ENCODE measurements around the gene LNX1. TPM values are rescaled to one million over a fixed set of nuclear protein-coding genes. Genes with fewer than 3 reads are reported as not detected.

Gene LNX1
- total and polyA plus RNA-seq, 2 of the 8 experiments (the other 6 are each of a cell fraction or from before 2014, with no cell fraction given) = 2.7 to 3.8 TPM

DNA sequence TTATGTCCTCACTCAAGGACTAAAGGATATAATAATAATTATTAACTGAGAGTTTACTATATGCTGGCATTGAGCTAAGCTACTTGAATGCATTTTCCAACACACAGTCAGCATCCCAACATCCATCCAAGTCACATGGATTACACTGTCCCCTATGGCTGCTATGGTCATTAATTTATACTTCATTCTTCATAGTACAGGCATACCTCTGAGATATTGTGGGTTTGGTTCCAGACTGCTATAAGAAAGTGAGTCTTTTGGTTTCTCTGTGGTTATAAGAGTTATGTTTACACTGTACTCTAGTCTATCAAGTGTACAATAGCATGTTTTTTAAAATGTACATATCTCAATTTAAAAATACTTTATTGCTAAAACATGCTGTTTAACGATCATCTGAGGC lies 89.2 kb downstream of the LNX1 start (continued):
- TF ChIP-seq, protein P1, sequence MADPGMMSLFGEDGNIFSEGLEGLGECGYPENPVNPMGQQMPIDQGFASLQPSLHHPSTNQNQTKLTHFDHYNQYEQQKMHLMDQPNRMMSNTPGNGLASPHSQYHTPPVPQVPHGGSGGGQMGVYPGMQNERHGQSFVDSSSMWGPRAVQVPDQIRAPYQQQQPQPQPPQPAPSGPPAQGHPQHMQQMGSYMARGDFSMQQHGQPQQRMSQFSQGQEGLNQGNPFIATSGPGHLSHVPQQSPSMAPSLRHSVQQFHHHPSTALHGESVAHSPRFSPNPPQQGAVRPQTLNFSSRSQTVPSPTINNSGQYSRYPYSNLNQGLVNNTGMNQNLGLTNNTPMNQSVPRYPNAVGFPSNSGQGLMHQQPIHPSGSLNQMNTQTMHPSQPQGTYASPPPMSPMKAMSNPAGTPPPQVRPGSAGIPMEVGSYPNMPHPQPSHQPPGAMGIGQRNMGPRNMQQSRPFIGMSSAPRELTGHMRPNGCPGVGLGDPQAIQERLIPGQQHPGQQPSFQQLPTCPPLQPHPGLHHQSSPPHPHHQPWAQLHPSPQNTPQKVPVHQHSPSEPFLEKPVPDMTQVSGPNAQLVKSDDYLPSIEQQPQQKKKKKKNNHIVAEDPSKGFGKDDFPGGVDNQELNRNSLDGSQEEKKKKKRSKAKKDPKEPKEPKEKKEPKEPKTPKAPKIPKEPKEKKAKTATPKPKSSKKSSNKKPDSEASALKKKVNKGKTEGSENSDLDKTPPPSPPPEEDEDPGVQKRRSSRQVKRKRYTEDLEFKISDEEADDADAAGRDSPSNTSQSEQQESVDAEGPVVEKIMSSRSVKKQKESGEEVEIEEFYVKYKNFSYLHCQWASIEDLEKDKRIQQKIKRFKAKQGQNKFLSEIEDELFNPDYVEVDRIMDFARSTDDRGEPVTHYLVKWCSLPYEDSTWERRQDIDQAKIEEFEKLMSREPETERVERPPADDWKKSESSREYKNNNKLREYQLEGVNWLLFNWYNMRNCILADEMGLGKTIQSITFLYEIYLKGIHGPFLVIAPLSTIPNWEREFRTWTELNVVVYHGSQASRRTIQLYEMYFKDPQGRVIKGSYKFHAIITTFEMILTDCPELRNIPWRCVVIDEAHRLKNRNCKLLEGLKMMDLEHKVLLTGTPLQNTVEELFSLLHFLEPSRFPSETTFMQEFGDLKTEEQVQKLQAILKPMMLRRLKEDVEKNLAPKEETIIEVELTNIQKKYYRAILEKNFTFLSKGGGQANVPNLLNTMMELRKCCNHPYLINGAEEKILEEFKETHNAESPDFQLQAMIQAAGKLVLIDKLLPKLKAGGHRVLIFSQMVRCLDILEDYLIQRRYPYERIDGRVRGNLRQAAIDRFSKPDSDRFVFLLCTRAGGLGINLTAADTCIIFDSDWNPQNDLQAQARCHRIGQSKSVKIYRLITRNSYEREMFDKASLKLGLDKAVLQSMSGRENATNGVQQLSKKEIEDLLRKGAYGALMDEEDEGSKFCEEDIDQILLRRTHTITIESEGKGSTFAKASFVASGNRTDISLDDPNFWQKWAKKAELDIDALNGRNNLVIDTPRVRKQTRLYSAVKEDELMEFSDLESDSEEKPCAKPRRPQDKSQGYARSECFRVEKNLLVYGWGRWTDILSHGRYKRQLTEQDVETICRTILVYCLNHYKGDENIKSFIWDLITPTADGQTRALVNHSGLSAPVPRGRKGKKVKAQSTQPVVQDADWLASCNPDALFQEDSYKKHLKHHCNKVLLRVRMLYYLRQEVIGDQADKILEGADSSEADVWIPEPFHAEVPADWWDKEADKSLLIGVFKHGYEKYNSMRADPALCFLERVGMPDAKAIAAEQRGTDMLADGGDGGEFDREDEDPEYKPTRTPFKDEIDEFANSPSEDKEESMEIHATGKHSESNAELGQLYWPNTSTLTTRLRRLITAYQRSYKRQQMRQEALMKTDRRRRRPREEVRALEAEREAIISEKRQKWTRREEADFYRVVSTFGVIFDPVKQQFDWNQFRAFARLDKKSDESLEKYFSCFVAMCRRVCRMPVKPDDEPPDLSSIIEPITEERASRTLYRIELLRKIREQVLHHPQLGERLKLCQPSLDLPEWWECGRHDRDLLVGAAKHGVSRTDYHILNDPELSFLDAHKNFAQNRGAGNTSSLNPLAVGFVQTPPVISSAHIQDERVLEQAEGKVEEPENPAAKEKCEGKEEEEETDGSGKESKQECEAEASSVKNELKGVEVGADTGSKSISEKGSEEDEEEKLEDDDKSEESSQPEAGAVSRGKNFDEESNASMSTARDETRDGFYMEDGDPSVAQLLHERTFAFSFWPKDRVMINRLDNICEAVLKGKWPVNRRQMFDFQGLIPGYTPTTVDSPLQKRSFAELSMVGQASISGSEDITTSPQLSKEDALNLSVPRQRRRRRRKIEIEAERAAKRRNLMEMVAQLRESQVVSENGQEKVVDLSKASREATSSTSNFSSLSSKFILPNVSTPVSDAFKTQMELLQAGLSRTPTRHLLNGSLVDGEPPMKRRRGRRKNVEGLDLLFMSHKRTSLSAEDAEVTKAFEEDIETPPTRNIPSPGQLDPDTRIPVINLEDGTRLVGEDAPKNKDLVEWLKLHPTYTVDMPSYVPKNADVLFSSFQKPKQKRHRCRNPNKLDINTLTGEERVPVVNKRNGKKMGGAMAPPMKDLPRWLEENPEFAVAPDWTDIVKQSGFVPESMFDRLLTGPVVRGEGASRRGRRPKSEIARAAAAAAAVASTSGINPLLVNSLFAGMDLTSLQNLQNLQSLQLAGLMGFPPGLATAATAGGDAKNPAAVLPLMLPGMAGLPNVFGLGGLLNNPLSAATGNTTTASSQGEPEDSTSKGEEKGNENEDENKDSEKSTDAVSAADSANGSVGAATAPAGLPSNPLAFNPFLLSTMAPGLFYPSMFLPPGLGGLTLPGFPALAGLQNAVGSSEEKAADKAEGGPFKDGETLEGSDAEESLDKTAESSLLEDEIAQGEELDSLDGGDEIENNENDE (IDR thresholded peaks at IDR 0.05; ENCODE audit: insufficient replicate concordance, low read length) = no peak
- TF ChIP-seq, protein P2, sequence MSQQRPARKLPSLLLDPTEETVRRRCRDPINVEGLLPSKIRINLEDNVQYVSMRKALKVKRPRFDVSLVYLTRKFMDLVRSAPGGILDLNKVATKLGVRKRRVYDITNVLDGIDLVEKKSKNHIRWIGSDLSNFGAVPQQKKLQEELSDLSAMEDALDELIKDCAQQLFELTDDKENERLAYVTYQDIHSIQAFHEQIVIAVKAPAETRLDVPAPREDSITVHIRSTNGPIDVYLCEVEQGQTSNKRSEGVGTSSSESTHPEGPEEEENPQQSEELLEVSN (IDR thresholded peaks at IDR 0.05) = no peak
- TF ChIP-seq BRCA1 (IDR thresholded peaks at IDR 0.05; ENCODE audit: low read depth, low read length) (no peak), CBX5 (IDR thresholded peaks at IDR 0.05; ENCODE audit: low read depth, low read length) (no peak), SAP30 (IDR thresholded peaks at IDR 0.05; ENCODE audit: insufficient read depth, insufficient replicate concordance, low read length) (no peak)

Data from H1 (cell line).